IMR-90 (cell line): ENCODE measurements around the gene MMS19. TPM values are rescaled to one million over a fixed set of nuclear protein-coding genes. Genes with fewer than 3 reads are reported as not detected.

Source experiments
- ATAC-seq: fragments of 200-7000 bp; cut with Tn5 transposase; 2 replicates; pipeline ENCODE4 v1.9.1; 2020; ENCODE audit warnings: low read depth, mild to moderate bottlenecking, moderate library complexity
- BruUV-seq: library from RNA; stranded (reverse); fragments of 400-500 nt; replicated peaks from 2 replicates; lab custom pipeline; 2021; lab: Mats Ljungman, UMichigan
- CTCF ChIA-PET: fragments of 300-600 bp; formaldehyde crosslinking; extraction: SDS; loops from one replicate; lab custom pipeline; 2021; ENCODE audit warnings: antibody characterized with exemption; lab: Yijun Ruan, JAX
- POLR2A ChIA-PET: fragments of 300-600 bp; sonication (Branson Sonifier 250); formaldehyde crosslinking; loops from one replicate; lab custom pipeline; 2022; ENCODE audit warnings: antibody characterized with exemption; ENCODE audit not compliant: unreplicated experiment; lab: Charles Lee
- DNase-seq: peaks from one replicate; pipeline ENCODE4 v3.0.0; 2013
- H2AFZ ChIP-seq: replicated peaks from 2 replicates; pipeline ENCODE3; 2013; ENCODE audit warnings: low read length, mild to moderate bottlenecking; ENCODE audit not compliant: poor library complexity
- H2AK5ac ChIP-seq: 2 replicates; pipeline ENCODE4 v1.6.1; 2013; ENCODE audit warnings: low read depth, low read length, inconsistent platforms
- H2AK9ac ChIP-seq: replicated peaks from 2 replicates; pipeline ENCODE3; 2013; ENCODE audit warnings: mild to moderate bottlenecking, low read depth, low read length, moderate library complexity; ENCODE audit not compliant: poor library complexity
- H2BK120ac ChIP-seq: 2 replicates; pipeline ENCODE4 v1.6.1; 2013; ENCODE audit warnings: low read depth, low read length, inconsistent platforms
- H2BK15ac ChIP-seq: 3 replicates; pipeline ENCODE4 v1.6.1; 2013; ENCODE audit warnings: low read depth, low read length, inconsistent platforms
- H2BK20ac ChIP-seq: 2 replicates; pipeline ENCODE4 v1.6.1; 2013; ENCODE audit warnings: low read depth, mild to moderate bottlenecking, inconsistent platforms, low read length, moderate library complexity
- H2BK5ac ChIP-seq: 2 replicates; pipeline ENCODE4 v1.6.1; 2013; ENCODE audit warnings: mild to moderate bottlenecking, low read depth, low read length, inconsistent platforms; ENCODE audit not compliant: poor library complexity, severe bottlenecking
- H3K14ac ChIP-seq: replicated peaks from 2 replicates; pipeline ENCODE4 v1.6.1; 2013; ENCODE audit warnings: low read depth, low read length, inconsistent platforms
- H3K18ac ChIP-seq: 2 replicates; pipeline ENCODE4 v1.6.1; 2013; ENCODE audit warnings: low read depth, low read length, control low read depth
- H3K23ac ChIP-seq: 2 replicates; pipeline ENCODE4 v1.6.1; 2013; ENCODE audit warnings: low read depth, low read length, inconsistent platforms
- H3K27ac ChIP-seq: 2 replicates; pipeline ENCODE4 v1.5.1; 2013; ENCODE audit warnings: mild to moderate bottlenecking, control low read depth, low read length; ENCODE audit not compliant: insufficient read depth
- H3K27me3 ChIP-seq: 2 replicates; pipeline ENCODE4 v1.6.1; 2013; ENCODE audit warnings: low read length; ENCODE audit not compliant: control insufficient read depth, insufficient read depth
- H3K36me3 ChIP-seq: 2 replicates; pipeline ENCODE4 v1.6.1; 2013; ENCODE audit warnings: low read length, mixed read lengths; ENCODE audit not compliant: control insufficient read depth, insufficient read depth
- H3K4ac ChIP-seq: 2 replicates; pipeline ENCODE4 v1.6.1; 2013; ENCODE audit warnings: low read depth, low read length, inconsistent platforms
- H3K4me1 ChIP-seq: 2 replicates; pipeline ENCODE4 v1.6.1; 2013; ENCODE audit warnings: low read length, mixed read lengths; ENCODE audit not compliant: control insufficient read depth, insufficient read depth
- H3K4me2 ChIP-seq: 2 replicates; pipeline ENCODE4 v1.6.1; 2013; ENCODE audit warnings: low read depth, mild to moderate bottlenecking, control low read depth, low read length, moderate library complexity
- H3K4me3 ChIP-seq: 2 replicates; pipeline ENCODE4 v1.5.1; 2013; ENCODE audit warnings: low read depth, mild to moderate bottlenecking, control low read depth, low read length, moderate library complexity; ENCODE audit not compliant: insufficient read depth
- H3K56ac ChIP-seq: 2 replicates; pipeline ENCODE4 v1.6.1; 2013; ENCODE audit warnings: low read length, inconsistent platforms; ENCODE audit not compliant: insufficient read depth; ENCODE audit errors: extremely low read depth
- H3K79me1 ChIP-seq, 2 experiments: 2 replicates each; pipeline ENCODE4 v1.6.1; 2013; ENCODE audit warnings: low read length in 2 of 2, inconsistent platforms in 1 of 2, low read depth in 1 of 2
- H3K9ac ChIP-seq: 2 replicates; pipeline ENCODE4 v1.6.1; 2013; ENCODE audit warnings: low read depth, low read length, control low read depth
- H3K9me1 ChIP-seq: 2 replicates; pipeline ENCODE4 v1.6.1; 2013; ENCODE audit warnings: low read length, inconsistent platforms; ENCODE audit not compliant: insufficient read depth
- H3K9me3 ChIP-seq: 2 replicates; pipeline ENCODE4 v1.6.1; 2013; ENCODE audit warnings: low read length; ENCODE audit not compliant: control insufficient read depth, insufficient read depth
- H4K20me1 ChIP-seq: 2 replicates; pipeline ENCODE4 v1.6.1; 2013; ENCODE audit warnings: low read length, inconsistent platforms; ENCODE audit not compliant: insufficient read depth
- H4K5ac ChIP-seq: 2 replicates; pipeline ENCODE4 v1.6.1; 2013; ENCODE audit warnings: mild to moderate bottlenecking, low read depth, low read length, control low read depth
- H4K8ac ChIP-seq, 2 experiments: 2 replicates each; pipeline ENCODE4 v1.6.1; 2013; ENCODE audit warnings: low read depth in 2 of 2, low read length in 2 of 2, control low read depth in 1 of 2, inconsistent platforms in 1 of 2
- H4K91ac ChIP-seq: 2 replicates; pipeline ENCODE4 v1.6.1; 2013; ENCODE audit warnings: low read depth, low read length, inconsistent platforms; ENCODE audit not compliant: insufficient read depth
- BHLHE40 ChIP-seq: fragments of 150-350 bp; IDR thresholded peaks from 2 replicates; pipeline ENCODE4 v1.6.1; 2016; ENCODE audit warnings: mild to moderate bottlenecking, low read depth, low read length
- CEBPB ChIP-seq: IDR thresholded peaks from 2 replicates; pipeline ENCODE4 v1.6.1; 2012; ENCODE audit warnings: low read depth, low read length, improper control_type of control experiment
- CTCF ChIP-seq: conservative IDR thresholded peaks from 2 replicates; pipeline ENCODE4 v1.5.1; 2012; ENCODE audit warnings: mild to moderate bottlenecking, low read depth, low read length, improper control_type of control experiment
- ELK1 ChIP-seq: fragments of 150-350 bp; IDR thresholded peaks from 2 replicates; pipeline ENCODE4 v1.6.1; 2016; ENCODE audit warnings: low read depth, mild to moderate bottlenecking, low read length, moderate library complexity, borderline replicate concordance
- FOS ChIP-seq: fragments of 150-350 bp; IDR thresholded peaks from 2 replicates; pipeline ENCODE4 v1.6.1; 2016; ENCODE audit warnings: low read depth, low read length
- MAFK ChIP-seq: IDR thresholded peaks from 2 replicates; pipeline ENCODE4 v1.6.1; 2012; ENCODE audit warnings: low read depth, low read length, improper control_type of control experiment
- MAZ ChIP-seq: IDR thresholded peaks from 2 replicates; pipeline ENCODE4 v1.6.1; 2012; ENCODE audit warnings: low read depth, mild to moderate bottlenecking, low read length, improper control_type of control experiment, moderate library complexity, borderline replicate concordance
- SMC3 ChIP-seq: fragments of 150-350 bp; IDR thresholded peaks from 2 replicates; pipeline ENCODE4 v1.6.1; 2016; ENCODE audit warnings: low read depth, mild to moderate bottlenecking, antibody characterized with exemption, low read length, moderate library complexity
- USF2 ChIP-seq: fragments of 150-350 bp; IDR thresholded peaks from 2 replicates; pipeline ENCODE4 v1.6.1; 2017; ENCODE audit warnings: mild to moderate bottlenecking, antibody characterized with exemption, low read length, low read depth
- WGBS, 2 experiments: methylation state at CpG; one replicate each; pipeline versions ENCODE4 v1.1.5 to v1.1.7; 2013; ENCODE audit warnings: missing lambda C conversion rate in 2 of 2; ENCODE audit not compliant: insufficient read length in 1 of 2; ENCODE audit errors: extremely low coverage in 2 of 2; 5-methylcytosine and 5-hydroxymethylcytosine counted together
- dilution Hi-C: fragments of 300-500 bp; cut with HindIII; formaldehyde crosslinking; loops from one replicate; pipeline ENCODE4 v1.14.3; 2018; ENCODE audit warnings: low sequenced_read_pairs; ENCODE audit not compliant: unreplicated experiment
- in situ Hi-C: fragments of 300-500 bp; cut with MboI; formaldehyde crosslinking; loops from 3 replicates; pipeline ENCODE4 v1.14.3; 2019; ENCODE audit warnings: low sequenced_read_pairs, inconsistent platforms, mixed read lengths
- intact Hi-C: fragments of 100-400 bp; cut with micrococcal nuclease; formaldehyde crosslinking; loops from 2 replicates; pipeline ENCODE4 v1.10.0; 2022
- polyA plus RNA-seq, 3 experiments: library from polyadenylated mRNA; depleted of rRNA; stranded (reverse); fragments of >200 nt; gene quantifications; 2 replicates each; pipeline ENCODE4 v1.2.3, GENCODE V29; 2012; ENCODE audit warnings: low replicate concordance in 1 of 3
- total RNA-seq: library from RNA; depleted of rRNA; stranded (reverse); fragments of >200 nt; gene quantifications from 2 replicates; pipeline ENCODE4 v1.2.3, GENCODE V29; 2012

MMS19 gene
- total and polyA plus RNA-seq, 2 of the 4 experiments (the other 2 are of a cell fraction), result 70.1 to 72.7 TPM

GRCh38 chr10:97426776-97427570 is 71.2 kb downstream of the MMS19 start:
- H3K56ac ChIP-seq, result peak overlapping the region; percentile 81
- H3K27ac ChIP-seq, result peak overlapping the region; percentile 96
- H3K27me3 ChIP-seq, result no peaks in the 10 kb centered on the region
- peaks cover 25% of the 10 kb centered on the region for H3K36me3 ChIP-seq
- peak overlapping the region; percentile 99 for H3K4me2 ChIP-seq
- H4K20me1 ChIP-seq, result peaks cover 41% of the 10 kb centered on the region
- H3K14ac ChIP-seq, result peak overlapping the region; percentile 79
- BruUV-seq, result no TSS peak
- H3K9me1 ChIP-seq, result no peaks in the 10 kb centered on the region
- peak overlapping the region; percentile 87 for H2BK5ac ChIP-seq
- dilution Hi-C loops (no loop called here), in situ Hi-C loops (no loop called here), intact Hi-C loops (loop anchor here (1.0 to 2.0 kb wide), 2 partner anchors 18 to 20 kb away; no protein-coding TSS in a partner anchor)
- H2AK5ac ChIP-seq, result peak overlapping the region; percentile 96
- peak overlapping the region; percentile 58 for H3K18ac ChIP-seq
- H3K23ac ChIP-seq, result peak overlapping the region; percentile 85
- H3K9me3 ChIP-seq, result no peaks in the 10 kb centered on the region
- no peak overlapping the region for H2BK20ac ChIP-seq
- peak overlapping the region; percentile 97 for H3K4me3 ChIP-seq
- WGBS, 2 experiments, result no CpG with 5 or more reads among the region's 34 CpGs
- TF ChIP-seq MAFK (no peak), USF2 (no peak), CEBPB (no peak), SMC3 (no peak), MAZ (no peak), BHLHE40 (no peak), FOS (no peak), ELK1 (no peak), CTCF (no peak)
- H2BK120ac ChIP-seq, result no peak overlapping the region
- ATAC-seq (no peak), DNase-seq (no peak)
- H4K8ac ChIP-seq, result peak overlapping the region; percentile 80 to 81; a peak in 2 of 4 replicates
- peak overlapping the region; percentile 82 for H2AFZ ChIP-seq
- peaks cover 11 to 51% of the 10 kb centered on the region in 2 experiments; a peak in 3 of 4 replicates for H3K79me1 ChIP-seq
- CTCF ChIA-PET, result no interaction called here
- peak overlapping the region; percentile 65 for H4K5ac ChIP-seq
- H2AK9ac ChIP-seq, result peak overlapping the region; percentile 95
- H2BK15ac ChIP-seq, result no peak overlapping the region
- H3K4ac ChIP-seq, result peak overlapping the region; percentile 79
- POLR2A ChIA-PET, result no interaction called here
- peak overlapping the region; percentile 79 for H4K91ac ChIP-seq
- H3K4me1 ChIP-seq, result peaks cover 12% of the 10 kb centered on the region
- peak overlapping the region; percentile 98 for H3K9ac ChIP-seq
